HG02763 (cell line): Measurements from ENCODE around the gene WDR5.

Experiments used
- ATAC-seq: cut with Tn5 transposase; IDR thresholded peaks from one replicate; pipeline ENCODE4 v1.9.1; 2021; ENCODE audit warnings: mild to moderate bottlenecking, moderate library complexity; ENCODE audit not compliant: unreplicated experiment

The WDR5 gene

DNA sequence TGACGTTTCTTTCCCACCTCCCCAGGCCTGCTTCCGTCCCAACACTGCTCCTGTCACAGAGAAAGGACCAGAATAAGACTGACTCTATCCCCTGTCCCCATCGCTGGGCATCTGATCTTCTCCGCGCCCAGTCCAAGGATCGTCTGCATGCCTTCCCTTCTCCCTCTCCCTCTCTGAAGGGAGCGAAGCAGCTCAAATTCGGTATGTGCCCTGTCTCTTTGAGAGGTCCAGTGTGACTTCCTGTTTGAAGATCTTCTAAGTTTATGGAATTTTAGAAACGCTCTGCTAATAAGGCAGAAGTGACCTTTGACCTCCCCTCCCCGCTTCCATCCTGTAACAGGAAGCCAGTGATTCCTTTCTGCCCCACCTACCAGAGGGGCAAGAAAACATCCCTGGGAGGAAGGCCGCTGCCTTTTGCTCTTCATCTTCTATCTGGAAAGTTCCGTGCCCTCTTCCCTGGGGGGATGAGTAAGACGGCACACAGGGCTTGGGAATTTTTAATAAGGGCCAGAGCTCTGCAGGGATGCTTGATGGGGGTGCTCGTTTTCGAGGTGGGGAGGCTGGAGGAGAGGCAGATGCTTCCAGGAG is 69.2 kb downstream of the WDR5 start:
- no peak for ATAC-seq

DNA sequence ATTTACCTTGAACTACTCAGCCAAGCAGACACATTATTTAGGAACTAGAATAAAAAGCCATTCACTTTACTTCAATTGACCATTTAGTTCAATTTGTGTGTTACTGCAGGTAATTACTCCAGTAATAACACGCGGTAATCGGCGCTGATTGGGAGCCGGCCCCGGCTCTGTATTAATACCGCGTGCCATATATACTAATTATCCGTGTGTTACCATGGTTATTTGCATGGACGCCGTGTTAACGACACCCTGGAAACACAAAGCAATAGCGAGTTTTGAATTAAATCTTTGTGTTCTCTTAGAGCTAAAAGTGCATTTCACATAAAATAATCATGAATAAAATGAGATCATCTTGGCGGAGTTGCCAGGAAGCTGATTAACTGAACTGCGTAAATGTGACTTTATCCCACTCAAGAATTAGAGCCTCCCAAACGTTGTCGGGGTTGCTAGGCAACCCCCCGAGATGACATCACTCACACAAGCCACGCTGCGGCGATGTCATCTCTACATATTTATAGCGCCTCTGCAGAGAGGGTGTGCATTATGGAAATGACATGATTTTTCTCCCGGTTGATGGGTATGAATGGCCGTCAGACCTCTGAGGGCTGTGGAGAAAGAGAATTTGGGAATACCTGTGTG is 69.9 kb downstream of the WDR5 start:
- no peak for ATAC-seq

DNA sequence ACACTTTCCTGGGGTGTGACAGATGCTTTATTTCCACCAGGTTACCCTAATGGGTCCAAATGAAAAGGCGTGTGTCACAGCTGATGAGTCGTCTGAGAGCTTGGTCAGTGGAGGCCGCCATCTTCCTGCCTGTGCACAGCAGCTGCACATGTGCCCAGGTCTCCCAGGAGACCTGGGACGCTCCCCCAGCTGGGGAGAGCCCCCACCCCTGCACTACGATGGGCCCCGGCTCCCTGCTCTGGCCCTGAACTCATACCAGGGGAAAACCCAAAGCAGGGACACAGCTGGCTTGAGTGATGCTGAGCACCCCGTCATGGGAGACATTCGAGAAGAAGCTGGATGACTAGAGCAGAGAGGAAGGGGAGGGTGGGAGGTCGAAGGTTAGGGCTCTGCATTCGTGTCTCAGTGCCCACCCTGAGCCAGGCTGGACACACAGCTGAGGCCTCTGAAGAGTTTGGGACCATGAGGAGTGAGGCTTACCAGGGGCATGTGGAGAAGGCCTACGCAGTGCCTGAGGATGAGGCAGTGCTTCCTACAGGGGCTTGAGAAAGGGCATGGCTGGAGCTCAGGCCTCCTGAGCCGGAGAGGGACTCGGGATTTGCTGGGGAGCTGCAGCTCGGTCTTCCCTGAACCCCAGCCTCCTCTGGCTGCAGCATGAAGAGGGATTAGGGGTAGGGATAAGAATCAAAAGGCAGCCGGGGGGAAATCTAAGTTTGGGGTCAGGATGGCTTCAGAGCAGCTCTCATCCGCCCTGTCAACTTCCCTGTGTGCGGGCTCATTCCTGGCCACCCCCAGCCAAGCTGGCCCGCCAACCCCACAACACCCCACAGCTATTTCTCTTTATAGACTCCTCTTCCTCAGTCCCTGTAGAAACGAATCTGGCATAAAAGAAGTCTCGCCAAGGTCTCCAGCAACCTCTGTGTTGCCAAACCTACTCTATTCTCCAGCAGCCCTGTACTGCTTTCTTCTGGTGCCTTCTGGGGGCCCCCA is 70.7 kb downstream of the WDR5 start:
- ATAC-seq, result no peak

DNA sequence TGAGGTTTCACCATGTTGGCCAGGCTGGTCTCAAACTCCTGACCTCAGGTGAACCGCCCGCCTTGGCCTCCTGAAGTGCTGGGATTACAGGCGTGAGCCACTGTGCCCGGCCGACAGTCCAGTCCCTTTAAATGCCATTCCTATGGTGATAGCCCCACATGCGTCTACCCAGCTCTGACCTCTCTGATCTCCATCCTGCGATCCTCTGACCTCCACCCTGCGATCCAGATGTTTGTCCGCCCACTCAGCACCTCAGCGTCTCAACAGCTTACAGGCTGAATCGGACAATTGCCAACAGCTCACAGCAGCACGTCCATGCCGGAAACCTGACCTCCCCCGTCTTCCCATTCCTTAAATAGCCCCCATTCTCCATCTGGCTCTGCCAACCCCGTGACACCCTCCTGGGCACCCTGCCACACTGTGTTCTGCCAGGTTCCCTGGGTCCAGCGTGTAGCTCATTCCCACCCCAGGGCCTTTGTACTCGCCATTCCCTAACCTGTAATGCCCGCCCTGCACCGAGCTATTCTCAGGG is 72.5 kb downstream of the WDR5 start:
- no peak for ATAC-seq

DNA sequence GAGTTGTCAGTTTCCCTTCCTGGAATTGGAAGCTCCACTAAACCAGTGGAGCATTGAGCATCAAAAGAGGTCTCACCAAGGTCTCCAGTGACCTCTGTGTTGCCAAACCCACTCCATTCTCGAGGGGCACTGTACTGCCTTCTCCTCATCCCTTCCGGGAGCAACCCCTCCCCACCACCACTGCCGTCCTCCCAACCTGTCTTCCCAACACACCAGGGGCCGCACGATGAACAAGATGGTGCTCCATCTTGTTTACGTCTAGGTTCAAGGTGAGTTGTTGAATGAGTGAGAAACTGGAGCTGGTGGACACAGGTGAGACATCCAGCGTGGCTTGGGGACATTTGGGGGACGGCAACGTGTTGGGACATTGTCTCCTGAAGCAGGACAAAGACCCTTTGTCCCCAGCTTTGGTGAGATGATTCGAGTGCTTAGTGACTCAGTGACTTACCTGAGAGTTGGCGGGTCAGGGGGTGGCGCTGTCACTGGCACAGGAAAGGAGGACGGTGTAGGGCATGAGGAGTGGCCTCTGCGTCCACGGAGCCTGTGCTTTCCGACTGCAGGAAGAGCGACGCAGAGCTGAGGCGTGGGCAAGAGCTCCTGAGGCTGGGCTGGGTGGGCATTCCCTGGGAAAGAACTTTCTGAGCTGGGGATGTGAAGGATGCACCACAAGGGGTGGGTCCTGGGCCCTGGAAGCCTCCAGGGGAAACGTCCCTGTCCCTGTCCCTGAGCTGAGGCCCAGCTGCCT is 73.3 kb downstream of the WDR5 start:
- no peak for ATAC-seq
